ENCODE data around the gene ARMC7. TPM values are rescaled to one million over a fixed set of nuclear protein-coding genes. Genes with fewer than 3 reads are reported as not detected.

Gene ARMC7
- total RNA-seq, 1 donor from 2014 or later: 1.0 TPM

DNA sequence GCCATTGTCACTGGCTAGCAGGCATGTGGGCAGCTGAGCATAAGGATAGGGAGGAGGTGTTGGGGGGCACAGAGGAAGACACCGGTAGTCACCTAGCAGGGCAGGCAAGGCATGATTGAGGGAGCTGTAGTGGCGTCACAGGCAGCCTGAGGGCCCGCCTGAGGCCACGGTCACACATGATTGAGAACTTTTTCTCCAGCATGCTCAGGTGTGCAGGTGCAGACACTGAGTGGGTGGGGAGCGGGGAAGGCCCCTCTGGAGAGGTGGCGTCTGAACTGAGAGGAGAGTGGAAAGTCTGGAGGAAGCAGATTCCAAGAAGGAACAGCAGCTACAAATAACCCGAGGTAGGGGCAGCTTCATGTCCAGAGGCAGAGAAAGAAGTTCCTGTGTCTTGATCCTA, 10.9 kb upstream of the ARMC7 start:
- Histone ChIP-seq H3K36me3 (ENCODE audit: control insufficient read depth in 3 of 3, insufficient read depth in 3 of 3, low read length in 3 of 3) (peaks cover 6 to 23% (median 13%) of the 10 kb centered on the region in 3 donors), H3K27me3 (ENCODE audit: control insufficient read depth in 3 of 3, insufficient read depth in 3 of 3, low read length in 3 of 3) (no peaks in the 10 kb centered on the region), H3K9me3 (ENCODE audit: control insufficient read depth in 3 of 3, low read length in 3 of 3) (no peaks in the 10 kb centered on the region), H3K4me1 (ENCODE audit: control insufficient read depth in 3 of 3, insufficient read depth in 3 of 3, low read length in 3 of 3) (peaks cover 0 to 6% (median 5%) of the 10 kb centered on the region in 3 donors), H3K4me3 (ENCODE audit: low read length in 3 of 3) (no peak overlapping the region), H3K9ac (ENCODE audit: low read depth in 1 of 3, low read length in 3 of 3) (no peak overlapping the region), H3K27ac (ENCODE audit: low read depth, low read length) (no peak overlapping the region)

DNA sequence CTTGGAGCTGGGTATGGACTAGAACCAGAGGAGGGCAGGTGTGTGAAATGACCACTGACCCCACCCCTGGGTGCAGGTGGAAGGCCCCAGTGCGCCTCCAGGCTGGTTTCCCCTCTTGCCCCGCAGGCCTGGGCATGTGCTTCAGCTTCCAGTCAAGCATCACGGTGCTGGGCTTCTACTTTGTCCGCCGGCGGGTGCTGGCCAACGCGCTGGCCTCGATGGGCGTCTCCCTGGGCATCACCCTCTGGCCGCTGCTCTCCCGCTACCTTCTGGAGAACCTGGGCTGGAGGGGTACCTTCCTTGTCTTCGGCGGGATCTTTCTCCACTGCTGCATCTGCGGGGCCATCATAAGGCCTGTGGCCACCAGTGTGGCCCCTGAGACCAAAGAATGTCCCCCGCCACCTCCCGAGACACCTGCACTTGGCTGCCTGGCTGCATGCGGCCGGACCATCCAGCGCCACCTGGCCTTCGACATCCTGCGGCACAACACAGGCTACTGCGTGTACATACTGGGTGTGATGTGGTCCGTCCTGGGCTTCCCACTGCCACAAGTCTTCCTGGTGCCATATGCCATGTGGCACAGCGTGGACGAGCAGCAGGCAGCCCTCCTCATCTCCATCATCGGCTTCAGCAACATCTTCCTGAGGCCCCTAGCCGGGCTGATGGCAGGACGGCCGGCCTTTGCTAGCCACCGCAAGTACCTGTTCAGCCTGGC, 9.7 kb upstream of the ARMC7 start:
- no peaks in the 10 kb centered on the region for H3K9me3 ChIP-seq (ENCODE audit: control insufficient read depth in 3 of 3, low read length in 3 of 3)
- H3K4me1 ChIP-seq (ENCODE audit: control insufficient read depth in 3 of 3, insufficient read depth in 3 of 3, low read length in 3 of 3): peaks cover 0 to 6% (median 5%) of the 10 kb centered on the region in 3 donors
- H3K27ac ChIP-seq (ENCODE audit: low read depth, low read length): no peak overlapping the region
- H3K9ac ChIP-seq (ENCODE audit: low read depth in 1 of 3, low read length in 3 of 3): no peak overlapping the region
- no peak overlapping the region for H3K4me3 ChIP-seq (ENCODE audit: low read length in 3 of 3)
- peaks cover 7 to 24% (median 13%) of the 10 kb centered on the region in 3 donors for H3K36me3 ChIP-seq (ENCODE audit: control insufficient read depth in 3 of 3, insufficient read depth in 3 of 3, low read length in 3 of 3)
- no peaks in the 10 kb centered on the region for H3K27me3 ChIP-seq (ENCODE audit: control insufficient read depth in 3 of 3, insufficient read depth in 3 of 3, low read length in 3 of 3)

GRCh38 chr17:75102385-75102821, 7.4 kb upstream of the ARMC7 start:
- H3K36me3 ChIP-seq (ENCODE audit: control insufficient read depth in 3 of 3, insufficient read depth in 3 of 3, low read length in 3 of 3): peaks cover 9 to 24% (median 13%) of the 10 kb centered on the region in 3 donors
- H3K4me3 ChIP-seq (ENCODE audit: low read length in 3 of 3): no peak overlapping the region
- no peaks in the 10 kb centered on the region for H3K4me1 ChIP-seq (ENCODE audit: control insufficient read depth in 3 of 3, insufficient read depth in 3 of 3, low read length in 3 of 3)
- H3K27ac ChIP-seq (ENCODE audit: low read depth, low read length): no peak overlapping the region
- H3K9me3 ChIP-seq (ENCODE audit: control insufficient read depth in 3 of 3, low read length in 3 of 3): no peaks in the 10 kb centered on the region
- no peak overlapping the region for H3K9ac ChIP-seq (ENCODE audit: low read depth in 1 of 3, low read length in 3 of 3)
- H3K27me3 ChIP-seq (ENCODE audit: control insufficient read depth in 3 of 3, insufficient read depth in 3 of 3, low read length in 3 of 3): no peaks in the 10 kb centered on the region

DNA sequence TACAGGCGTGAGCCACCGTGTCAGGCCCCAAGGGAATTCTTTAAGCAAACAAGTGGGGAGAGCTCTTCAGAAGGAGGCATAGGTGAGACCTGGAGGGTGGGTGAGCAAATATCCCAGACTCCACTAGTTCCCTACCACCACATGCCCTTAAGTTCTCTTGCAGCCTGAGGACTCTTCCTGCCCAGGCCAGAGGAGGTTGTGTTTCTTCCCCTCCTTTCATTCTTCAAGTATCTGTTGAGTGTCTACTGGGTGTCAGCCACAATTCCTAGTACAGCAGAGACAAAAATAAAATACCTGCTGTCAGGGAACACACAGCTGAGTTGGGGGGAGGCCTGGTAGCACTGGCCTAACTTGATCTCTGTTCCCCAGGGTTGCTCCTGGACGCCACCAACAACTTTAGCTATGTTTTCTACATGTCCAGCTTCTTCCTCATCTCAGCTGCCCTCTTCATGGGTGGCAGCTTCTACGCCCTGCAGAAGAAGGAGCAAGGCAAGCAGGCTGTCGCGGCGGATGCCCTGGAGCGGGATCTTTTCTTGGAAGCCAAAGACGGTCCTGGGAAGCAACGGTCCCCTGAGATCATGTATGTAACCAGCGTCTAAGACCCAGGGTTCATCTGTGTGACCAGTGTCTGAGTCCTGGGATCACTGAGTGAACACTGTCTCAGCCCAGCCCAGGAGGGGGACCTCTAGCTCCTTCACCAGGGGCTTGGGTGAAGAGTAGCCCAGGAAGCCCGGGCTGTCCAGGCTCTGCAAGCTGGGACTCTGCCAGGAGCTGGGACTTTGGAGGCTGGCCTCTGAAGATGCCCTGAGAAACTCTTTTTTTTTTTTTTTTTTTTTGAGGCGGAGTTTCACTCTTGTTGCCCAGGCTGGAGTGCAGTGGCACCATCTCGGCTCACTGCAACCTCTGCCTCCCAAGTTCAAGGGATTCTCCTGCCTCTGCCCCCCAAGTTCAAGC, 5.9 kb upstream of the ARMC7 start:
- H3K27ac ChIP-seq (ENCODE audit: low read depth, low read length): no peak overlapping the region

DNA sequence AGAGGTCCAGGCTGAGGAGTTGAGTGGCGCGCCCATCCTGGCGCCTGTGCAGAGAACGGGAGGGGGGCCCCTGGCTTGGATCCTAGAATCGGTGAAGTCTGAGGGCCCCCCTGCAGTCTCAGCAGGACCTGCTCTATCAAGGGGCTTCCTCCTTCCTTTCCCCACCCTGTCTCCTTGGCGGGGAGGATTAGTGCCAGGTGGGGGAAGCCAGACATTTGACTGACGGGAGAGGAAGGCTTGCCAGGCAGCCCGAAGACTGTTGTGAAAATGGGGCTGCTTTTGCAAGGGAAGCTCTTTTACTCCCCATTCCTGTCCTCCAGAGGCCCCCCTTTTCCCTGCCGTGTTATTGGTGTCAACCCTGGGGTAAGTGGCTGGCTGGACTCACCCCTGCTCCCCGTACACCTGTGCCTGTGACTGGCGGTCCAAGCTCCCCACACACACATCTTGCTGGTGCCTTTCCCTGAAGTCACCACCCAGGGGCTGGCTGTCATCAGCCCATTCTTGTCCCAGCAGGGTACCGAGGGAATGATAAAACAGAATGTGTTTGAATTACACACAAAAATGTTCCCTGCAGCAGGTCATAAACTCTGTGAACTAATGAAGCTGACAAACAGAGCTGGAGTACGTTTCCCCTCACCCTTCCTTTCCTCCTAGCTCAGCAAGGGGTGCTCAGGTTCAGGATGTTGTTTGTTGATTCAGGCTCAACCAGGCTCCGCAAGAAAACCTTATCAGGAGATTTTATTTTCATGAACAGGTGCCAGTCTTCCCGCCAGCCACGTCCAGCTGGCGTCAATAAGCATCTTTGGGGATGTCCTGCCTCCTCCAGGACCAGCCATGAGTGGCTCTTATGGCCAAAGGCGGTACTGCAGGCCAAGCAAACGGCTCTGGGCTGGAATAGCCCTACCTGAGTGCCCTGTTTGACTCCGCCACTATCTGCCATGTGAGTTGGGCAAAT, 4.4 kb upstream of the ARMC7 start:
- Histone ChIP-seq H3K9me3 (ENCODE audit: control insufficient read depth in 3 of 3, low read length in 3 of 3) (no peaks in the 10 kb centered on the region), H3K4me1 (ENCODE audit: control insufficient read depth in 3 of 3, insufficient read depth in 3 of 3, low read length in 3 of 3) (peaks cover 8 to 13% (median 8%) of the 10 kb centered on the region in 3 donors), H3K27ac (ENCODE audit: low read depth, low read length) (no peak overlapping the region)

More for the DNA sequence above, 5.9 kb upstream of the ARMC7 start:
- Histone ChIP-seq H3K27me3 (ENCODE audit: control insufficient read depth in 3 of 3, insufficient read depth in 3 of 3, low read length in 3 of 3) (no peaks in the 10 kb centered on the region), H3K4me1 (ENCODE audit: control insufficient read depth in 3 of 3, insufficient read depth in 3 of 3, low read length in 3 of 3) (peaks cover 0 to under 1% (median under 1%) of the 10 kb centered on the region in 3 donors), H3K36me3 (ENCODE audit: control insufficient read depth in 3 of 3, insufficient read depth in 3 of 3, low read length in 3 of 3) (peaks cover 9 to 17% (median 10%) of the 10 kb centered on the region in 3 donors), H3K4me3 (ENCODE audit: low read length in 3 of 3) (no peak overlapping the region), H3K9ac (ENCODE audit: low read depth in 1 of 3, low read length in 3 of 3) (peak overlapping the region in 1 of 3 donors; percentile 61), H3K9me3 (ENCODE audit: control insufficient read depth in 3 of 3, low read length in 3 of 3) (no peaks in the 10 kb centered on the region)

DNA sequence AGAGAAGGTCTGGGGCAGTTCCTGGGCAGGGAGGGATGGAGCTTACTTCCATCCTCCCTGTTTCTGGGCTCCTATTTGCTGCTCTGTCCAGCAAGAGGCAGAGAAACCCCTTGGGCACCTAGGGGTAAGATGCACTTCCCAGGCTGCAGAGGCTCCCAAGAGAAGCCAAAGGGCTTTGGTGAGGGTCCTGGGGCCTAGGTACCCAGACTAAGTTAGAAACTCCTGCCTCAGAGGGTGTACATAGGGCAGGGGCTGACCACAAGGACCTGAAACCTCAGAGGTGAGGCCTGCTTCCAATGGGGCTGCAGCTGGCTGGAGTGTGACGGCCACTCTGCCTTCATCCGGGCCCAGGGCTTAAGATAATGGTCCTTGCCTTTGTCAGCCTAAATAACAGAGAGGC, 1.6 kb upstream of the ARMC7 start:
- Histone ChIP-seq H3K27me3 (ENCODE audit: control insufficient read depth in 3 of 3, insufficient read depth in 3 of 3, low read length in 3 of 3) (no peaks in the 10 kb centered on the region), H3K27ac (ENCODE audit: low read depth, low read length) (no peak overlapping the region), H3K4me3 (ENCODE audit: low read length in 3 of 3) (no peak overlapping the region), H3K9ac (ENCODE audit: low read depth in 1 of 3, low read length in 3 of 3) (no peak overlapping the region), H3K4me1 (ENCODE audit: control insufficient read depth in 3 of 3, insufficient read depth in 3 of 3, low read length in 3 of 3) (peaks cover 12 to 21% (median 12%) of the 10 kb centered on the region in 3 donors), H3K9me3 (ENCODE audit: control insufficient read depth in 3 of 3, low read length in 3 of 3) (no peaks in the 10 kb centered on the region), H3K36me3 (ENCODE audit: control insufficient read depth in 3 of 3, insufficient read depth in 3 of 3, low read length in 3 of 3) (peaks cover 0 to 6% (median 4%) of the 10 kb centered on the region in 3 donors)

More for the DNA sequence above, 4.4 kb upstream of the ARMC7 start:
- peaks cover 3 to 8% (median 6%) of the 10 kb centered on the region in 3 donors for H3K36me3 ChIP-seq (ENCODE audit: control insufficient read depth in 3 of 3, insufficient read depth in 3 of 3, low read length in 3 of 3)
- no peaks in the 10 kb centered on the region for H3K27me3 ChIP-seq (ENCODE audit: control insufficient read depth in 3 of 3, insufficient read depth in 3 of 3, low read length in 3 of 3)
- no peak overlapping the region for H3K4me3 ChIP-seq (ENCODE audit: low read length in 3 of 3)
- peak overlapping the region in 1 of 3 donors; percentile 16 for H3K9ac ChIP-seq (ENCODE audit: low read depth in 1 of 3, low read length in 3 of 3)

DNA sequence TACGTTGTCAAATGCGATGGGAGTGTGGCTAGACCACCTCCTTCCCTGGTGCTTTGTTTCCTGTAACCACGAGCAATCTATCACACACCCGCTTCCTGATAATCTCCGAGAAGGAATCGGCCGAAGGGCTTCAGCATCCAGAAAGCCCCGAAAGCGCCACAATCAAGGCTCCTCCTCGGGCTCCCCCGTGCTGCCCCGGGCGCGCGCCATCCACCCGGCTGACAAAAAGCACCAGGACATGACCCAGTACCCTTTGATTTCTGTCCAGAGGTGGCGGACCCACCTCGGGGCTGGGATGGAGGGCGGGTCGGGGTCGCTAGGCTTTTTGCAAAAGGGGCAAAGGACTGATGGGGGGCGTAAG, 743 bp upstream of the ARMC7 start:
- Histone ChIP-seq H3K4me1 (ENCODE audit: control insufficient read depth in 3 of 3, insufficient read depth in 3 of 3, low read length in 3 of 3) (peaks cover 16 to 25% (median 17%) of the 10 kb centered on the region in 3 donors), H3K9me3 (ENCODE audit: control insufficient read depth in 3 of 3, low read length in 3 of 3) (no peaks in the 10 kb centered on the region), H3K36me3 (ENCODE audit: control insufficient read depth in 3 of 3, insufficient read depth in 3 of 3, low read length in 3 of 3) (peaks cover 0 to 6% (median 1%) of the 10 kb centered on the region in 3 donors), H3K4me3 (ENCODE audit: low read length in 3 of 3) (peak overlapping the region; percentile 75 to 85 (median 84)), H3K27me3 (ENCODE audit: control insufficient read depth in 3 of 3, insufficient read depth in 3 of 3, low read length in 3 of 3) (no peaks in the 10 kb centered on the region), H3K9ac (ENCODE audit: low read depth in 1 of 3, low read length in 3 of 3) (peak overlapping the region; percentile 59 to 84 (median 75)), H3K27ac (ENCODE audit: low read depth, low read length) (no peak overlapping the region)

GRCh38 chr17:75110234-75110937, 617 bp downstream of the ARMC7 start:
- Histone ChIP-seq H3K36me3 (ENCODE audit: control insufficient read depth in 3 of 3, insufficient read depth in 3 of 3, low read length in 3 of 3) (peaks cover 0 to 2% (median 0%) of the 10 kb centered on the region in 3 donors), H3K9ac (ENCODE audit: low read depth in 1 of 3, low read length in 3 of 3) (peak overlapping the region; percentile 75 to 84 (median 81)), H3K4me3 (ENCODE audit: low read length in 3 of 3) (peak overlapping the region; percentile 75 to 85 (median 84)), H3K4me1 (ENCODE audit: control insufficient read depth in 3 of 3, insufficient read depth in 3 of 3, low read length in 3 of 3) (peaks cover 22 to 30% (median 27%) of the 10 kb centered on the region in 3 donors), H3K27ac (ENCODE audit: low read depth, low read length) (no peak overlapping the region), H3K9me3 (ENCODE audit: control insufficient read depth in 3 of 3, low read length in 3 of 3) (no peaks in the 10 kb centered on the region), H3K27me3 (ENCODE audit: control insufficient read depth in 3 of 3, insufficient read depth in 3 of 3, low read length in 3 of 3) (no peaks in the 10 kb centered on the region)
